ENCODE data around the gene PSTPIP1.
"Not testable (repeated sequence)": the region's sequence is repeated elsewhere in the genome, so short reads cannot be mapped to it uniquely, and the experiment has no call there.

The PSTPIP1 gene

DNA sequence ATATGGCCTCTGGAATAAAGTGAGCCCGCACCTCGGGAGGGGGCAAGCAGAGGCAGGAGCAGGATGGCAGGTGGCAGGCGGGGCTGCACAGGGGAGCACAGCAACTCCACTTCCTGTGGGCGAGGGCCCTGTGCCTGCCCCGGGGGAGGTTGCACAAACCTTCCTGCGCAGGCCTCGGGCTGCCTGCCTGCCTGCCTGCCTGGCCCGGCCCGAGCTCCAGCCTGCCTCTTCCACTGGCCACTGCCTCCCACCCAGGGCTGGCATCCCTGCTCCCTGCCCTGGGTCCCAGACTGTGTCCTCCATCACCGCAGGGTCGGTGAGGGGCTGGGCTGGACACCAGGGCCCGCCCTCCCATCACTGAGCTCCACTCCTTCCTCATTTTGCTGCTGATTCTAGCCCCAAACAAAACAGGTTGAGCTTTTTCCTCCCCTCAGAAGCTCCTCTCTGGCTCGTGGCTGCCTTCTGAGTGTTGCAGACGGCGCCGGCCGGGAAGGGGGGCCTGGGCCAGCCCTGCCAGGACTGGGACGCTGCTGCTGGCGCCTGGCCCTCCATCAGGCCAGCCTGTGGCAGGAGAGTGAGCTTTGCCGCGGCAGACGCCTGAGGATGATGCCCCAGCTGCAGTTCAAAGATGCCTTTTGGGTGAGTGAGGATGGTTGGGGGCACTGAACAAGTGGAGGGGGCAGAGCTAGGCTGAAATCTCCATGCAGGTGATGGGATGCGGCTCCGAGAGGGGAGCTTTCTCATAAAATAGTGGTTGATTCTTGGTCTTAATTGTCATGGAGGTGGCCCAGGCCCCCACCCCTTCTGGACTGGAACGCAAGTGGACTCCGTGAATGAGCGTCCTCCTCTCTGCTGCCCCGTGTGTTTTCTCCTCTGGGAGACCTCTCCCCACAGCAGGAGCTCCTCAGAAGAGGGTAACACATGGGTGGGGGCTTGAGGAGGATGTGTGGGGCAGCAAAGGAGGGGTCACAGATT lies at the start of gene PSTPIP1:
Gene PSTPIP1, plus strand, starts transcription at position 156 of the 975 bp plus-strand sequence. Its CDS starts 448 bp downstream, at position 604.
- DNase-seq: peak; percentile 64

DNA sequence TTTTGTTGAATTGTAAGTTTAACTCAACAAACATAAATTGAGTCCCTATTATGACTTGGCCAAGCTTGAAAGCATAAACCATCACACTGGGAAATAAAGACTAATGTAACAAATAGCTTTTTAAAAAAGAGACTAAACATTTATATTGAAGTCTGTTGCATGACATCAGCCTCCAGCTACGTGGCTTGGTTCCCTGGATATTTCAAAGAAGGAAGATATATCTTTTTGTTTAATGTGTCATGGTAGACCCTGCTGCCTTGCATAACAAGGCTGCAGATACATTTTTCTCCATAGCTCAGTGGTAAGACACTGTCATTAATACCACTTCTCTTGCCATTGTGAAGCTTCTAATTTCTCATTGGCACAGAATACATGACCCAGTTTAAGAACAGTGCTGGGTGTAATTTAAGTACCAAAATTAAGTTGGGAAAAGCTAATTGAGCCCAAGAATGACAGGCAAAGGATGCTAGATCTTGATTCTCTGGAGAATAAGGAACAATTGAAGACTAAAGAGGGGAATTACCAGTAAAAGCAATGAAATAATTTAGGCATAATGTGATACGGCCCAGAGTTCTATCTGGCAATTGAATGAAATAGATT lies 49.3 kb upstream of the PSTPIP1 start:
- DNase-seq: no peak

DNA sequence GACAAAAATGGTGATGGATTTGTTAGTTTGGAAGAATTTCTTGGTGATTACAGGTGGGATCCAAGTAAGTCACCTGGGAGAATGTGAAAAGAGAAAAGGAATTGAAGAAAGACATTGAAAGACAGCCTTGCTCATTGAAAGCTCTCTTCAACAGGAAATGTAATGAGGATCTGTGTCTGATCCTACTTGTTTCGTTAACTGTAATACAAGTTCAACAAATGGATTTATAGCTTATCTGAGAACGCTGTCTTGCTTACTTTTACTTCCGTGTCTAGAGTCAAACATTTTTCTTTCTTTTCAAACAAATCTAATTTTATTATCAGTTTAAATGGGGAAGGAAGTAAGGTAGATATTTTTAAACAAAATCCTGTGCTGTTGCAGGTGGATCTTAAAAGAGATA lies 47.5 kb upstream of the PSTPIP1 start:
- DNase-seq: no peak

DNA sequence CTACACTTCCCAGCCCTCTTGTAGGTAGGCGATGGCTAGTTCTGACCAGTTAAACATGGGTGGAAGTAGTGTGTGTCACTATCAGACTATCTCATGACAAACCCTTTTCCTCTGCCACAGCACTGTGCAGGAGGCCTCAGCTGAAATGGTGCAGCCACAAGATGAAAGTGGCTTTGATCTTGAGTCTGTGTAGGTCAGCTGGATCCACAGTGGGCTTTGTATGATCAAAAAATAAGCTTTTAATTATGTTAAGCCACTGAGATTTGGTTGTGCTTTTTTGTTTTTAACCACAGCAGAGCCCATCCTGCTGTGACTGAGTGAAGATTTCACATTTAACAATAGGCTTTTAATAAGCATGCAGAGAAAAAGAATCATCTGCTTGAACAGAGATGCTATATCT lies 43.7 kb upstream of the PSTPIP1 start:
- no peak for DNase-seq

DNA sequence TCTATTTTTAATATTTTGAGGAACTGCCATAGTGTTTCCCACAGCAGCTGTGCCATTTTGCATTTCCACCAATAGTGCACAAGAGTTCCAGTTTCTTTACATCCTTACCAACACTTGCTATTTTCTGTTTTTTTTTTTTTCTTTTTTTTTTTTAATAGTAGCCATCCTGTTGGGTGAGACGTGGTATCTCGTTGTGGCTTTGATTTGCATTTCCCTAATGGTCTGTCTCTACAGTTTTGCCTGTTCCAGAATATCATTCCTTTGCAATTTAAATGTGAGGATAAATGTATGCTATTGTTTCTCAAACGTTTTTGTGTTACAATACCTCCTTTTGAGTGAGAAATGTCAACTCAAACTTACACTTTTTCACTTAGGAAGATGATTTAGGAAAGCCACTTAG lies 41.0 kb upstream of the PSTPIP1 start:
- no peak for DNase-seq

DNA sequence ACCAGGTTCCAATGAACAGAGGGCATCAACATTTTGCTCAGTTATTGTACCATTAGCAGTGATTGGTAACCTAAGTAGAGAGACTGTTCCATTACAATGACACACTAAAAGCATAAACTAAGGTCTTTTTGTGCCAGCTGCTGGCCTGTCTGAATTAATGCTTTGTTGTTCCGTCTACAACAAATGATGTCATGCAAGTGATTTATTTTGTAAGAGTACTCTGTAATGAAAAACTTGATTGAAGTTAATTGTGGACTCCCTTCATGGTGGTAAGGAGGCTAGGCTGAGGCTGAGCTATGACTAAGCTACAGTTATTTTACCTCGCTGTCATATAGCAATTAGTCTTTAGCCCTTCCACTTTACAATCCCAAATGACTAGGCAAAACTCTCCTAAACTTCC lies 40.2 kb upstream of the PSTPIP1 start:
- DNase-seq: no peak

DNA sequence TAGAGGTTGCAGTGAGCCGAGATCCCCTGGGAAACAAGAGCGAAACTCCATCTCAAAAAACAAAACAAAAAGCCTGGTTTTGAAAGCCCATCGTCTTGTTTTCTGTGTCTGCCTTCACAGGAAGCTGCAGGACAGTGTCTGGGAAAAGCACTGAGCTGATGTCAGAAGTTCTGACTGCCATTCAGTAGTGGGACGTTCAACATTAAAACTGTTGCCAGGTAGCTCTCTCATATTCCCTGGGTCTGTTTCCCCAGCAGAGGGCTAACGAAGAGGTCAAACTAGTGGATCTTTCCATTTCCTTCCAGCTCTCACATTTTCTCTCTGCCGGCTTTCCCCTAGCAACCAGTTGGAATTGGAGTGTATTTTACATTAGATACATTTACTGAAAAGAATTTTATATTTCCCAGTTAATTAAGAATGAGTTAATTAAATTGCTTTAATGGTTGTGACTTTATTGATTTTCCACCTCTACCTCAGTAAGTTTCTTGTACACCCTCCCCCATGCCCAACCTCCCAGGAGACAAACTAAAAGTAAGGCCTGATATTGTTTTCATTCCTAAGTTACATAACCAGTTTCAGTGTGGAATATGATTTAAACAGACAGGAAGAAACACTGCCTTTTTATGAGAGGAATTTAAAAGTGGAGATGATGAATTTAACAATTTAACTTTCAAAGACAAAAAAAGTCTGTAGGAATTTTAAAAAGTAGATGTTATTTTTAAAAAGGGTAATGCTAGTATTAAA lies 33.5 kb upstream of the PSTPIP1 start:
- DNase-seq: no peak

DNA sequence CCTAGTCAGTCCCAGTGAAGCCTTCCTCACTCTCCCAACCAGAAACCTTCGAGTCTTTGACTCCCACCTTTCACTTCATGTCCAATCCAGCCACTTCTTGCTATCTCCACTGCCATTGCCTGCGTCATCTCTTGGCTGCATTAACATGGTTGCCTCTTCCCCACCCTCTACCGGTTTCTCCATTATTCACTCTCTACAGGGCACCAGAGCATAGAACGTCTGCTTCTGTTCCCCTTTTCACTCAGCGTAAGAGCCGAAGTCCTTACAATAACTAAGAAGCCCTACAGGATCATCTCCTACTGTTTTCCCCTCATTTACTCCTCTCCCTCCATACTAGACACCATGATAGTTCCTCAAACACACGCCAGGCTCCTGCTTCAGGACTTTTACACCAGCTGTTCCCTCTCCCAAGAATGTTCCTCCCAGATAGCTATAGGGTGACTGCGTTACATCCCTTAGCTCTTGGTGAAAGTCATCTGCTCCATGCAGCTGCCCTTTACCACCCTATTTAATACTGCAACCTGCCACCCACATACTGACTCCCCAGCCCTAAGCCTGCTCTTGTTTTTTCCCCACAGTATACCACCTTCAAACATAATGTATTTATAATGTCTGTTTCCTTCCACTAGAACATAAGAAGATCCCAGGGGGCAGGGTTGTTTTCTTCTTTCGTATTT lies 32.5 kb upstream of the PSTPIP1 start:
- DNase-seq: no peak

DNA sequence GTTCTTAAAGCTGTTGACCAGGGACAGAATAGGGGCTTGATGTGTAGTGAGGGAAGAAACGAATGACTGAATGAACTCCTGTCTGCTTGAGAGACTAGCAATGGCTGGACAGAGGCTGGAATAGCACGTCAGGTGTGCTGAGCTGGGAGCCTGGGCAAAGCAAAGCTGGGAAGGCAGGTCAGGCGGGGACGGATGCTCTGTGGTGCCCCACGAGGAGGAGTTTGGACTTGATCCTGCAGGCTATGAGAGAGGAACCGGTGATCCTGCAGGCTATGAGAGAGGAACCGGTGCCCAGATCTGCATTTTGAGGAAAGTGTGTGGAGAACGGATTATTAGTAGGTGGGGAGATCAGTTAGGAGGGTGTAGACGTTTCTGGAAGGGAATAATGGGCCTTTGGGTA lies 31.3 kb upstream of the PSTPIP1 start:
- no peak for DNase-seq

DNA sequence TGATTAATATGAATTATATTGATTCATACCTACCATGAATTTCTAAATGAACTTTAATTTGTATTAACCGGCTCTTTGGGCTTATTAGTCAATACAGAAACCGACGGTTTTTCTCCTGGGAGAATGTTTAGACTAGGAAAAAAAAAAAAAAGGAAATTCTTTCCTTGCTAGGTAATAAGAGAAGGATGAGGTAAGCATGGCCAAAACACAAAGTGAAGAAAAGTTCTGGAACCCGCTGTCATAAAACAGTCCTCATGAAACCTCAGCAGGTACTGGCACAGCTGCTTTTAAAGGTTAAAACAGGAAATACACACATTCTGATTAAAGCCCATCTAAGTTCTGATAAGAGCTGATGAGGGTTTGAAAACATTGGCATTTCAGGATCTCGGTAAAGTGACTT lies 30.8 kb upstream of the PSTPIP1 start:
- no peak for DNase-seq

DNA sequence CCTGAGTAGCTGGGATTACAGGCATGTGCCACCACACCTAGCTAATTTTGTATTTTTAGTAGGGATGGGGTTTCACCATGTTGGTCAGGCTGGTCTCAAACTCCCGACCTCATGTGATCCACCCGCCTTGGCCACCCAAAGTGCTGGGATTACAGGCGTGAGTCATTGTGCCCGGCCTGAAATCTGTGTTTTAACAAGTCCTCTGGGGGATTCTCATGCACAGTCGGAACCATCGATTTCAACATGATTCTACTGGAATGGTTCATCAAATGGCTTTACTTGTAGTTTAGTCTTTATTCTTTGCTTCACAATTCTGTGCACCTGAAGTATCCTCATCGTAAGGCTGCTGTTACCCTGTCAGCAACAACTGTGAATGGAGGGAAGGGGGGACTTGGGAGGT lies 28.9 kb upstream of the PSTPIP1 start:
- not testable (repeated sequence) for DNase-seq

DNA sequence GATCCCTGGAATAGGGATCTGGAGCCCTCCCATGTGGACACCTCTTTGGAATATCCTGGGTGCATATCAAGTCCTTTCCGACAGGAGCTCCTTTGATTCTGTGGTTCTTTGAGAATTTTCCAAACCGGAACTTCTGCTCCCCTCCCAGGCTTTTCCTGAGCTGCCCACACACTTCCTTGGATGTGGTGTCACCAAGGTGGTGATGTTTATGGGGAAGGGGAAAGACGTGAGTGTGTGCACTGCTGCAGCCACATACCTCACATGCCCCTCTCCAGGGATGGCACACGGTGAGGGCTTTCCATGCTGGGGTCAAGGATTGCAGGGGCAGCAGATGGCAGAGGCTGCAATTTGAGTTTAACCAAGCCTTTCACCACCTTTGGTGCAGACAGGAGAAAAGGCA lies 27.9 kb upstream of the PSTPIP1 start:
- DNase-seq: no peak

DNA sequence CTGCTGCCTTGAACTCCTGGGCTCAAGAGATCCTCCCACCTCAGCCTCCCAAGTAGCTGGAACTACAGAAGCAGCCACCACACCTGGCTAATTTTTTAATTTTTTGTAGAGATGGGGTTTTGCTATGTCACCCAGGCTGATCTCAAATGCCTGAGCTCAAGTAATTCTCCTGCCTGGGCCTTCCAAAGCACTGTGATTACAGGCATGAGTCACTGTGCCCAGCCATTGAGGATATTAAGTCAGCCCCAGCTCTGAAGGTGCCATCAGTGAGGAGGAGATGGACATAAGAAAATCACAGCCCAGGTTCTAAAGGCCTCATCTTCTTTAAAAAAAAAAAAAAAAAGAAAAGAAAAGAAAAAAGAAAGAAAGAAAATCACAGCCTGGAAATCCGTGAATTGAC lies 26.6 kb upstream of the PSTPIP1 start:
- no peak for DNase-seq

DNA sequence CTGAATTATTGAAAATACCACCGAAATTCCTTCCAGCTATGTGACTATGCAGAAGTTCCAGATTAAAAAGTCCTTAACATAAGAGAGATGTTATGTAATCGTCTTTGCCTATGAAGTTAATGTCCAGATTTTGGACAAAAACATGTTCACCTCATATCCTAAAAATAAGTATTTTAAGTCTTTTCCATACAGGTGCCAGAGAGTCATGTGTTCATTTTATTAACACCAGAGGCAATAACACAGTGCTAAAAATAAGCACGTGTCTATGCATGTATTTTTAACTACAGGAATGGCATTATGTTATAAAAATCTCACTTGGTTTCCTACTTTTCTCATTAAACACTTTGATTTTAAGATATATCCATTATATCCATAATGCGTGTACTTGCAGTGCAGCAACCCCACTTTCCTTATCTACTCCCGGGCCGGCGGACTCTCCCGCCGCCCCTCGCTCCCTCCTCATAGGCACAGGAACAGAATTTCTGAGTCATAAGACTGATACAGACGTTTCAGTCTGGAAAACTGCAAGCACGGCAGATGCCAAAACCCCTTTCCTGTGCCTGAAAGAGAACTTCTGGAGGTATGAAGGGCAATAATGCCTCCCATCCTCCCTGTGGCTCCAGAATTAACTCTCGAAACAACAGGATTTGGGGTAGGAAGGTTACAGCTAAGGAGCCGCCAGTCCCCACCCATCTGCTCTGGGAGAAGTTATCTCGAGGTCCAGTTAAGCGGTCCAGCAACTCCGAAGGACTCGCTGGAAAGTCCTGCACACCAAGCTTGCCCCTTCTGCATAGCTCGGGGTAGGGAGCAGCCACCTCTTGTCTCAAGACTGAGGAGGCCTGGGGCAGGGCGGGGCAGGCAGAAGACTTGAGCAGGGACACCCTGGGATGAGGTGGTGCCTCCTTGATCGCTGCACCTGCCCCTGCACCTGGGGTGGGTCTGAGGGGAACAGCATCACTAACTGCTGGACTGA lies 22.3 kb upstream of the PSTPIP1 start:
- DNase-seq: no peak

DNA sequence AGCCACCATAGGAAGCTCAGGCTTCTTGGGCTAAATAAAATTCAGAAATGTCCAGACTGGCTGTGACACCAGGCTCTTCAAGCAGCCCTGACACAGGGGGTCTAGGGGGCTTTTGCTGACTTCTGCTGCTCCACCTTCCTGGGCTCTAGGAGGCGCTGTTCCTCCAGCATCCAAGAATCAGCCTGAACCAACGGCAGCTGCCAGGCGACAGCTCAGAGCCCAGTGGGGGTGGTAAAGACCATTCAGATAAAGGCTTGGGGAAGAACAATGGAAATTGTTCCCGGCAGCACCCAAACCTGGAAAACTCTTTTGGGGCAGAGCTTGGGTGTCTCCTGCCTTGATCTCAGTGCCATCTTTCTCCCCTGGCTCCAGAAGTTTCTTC lies 21.6 kb upstream of the PSTPIP1 start:
- peak; percentile 60 for DNase-seq

DNA sequence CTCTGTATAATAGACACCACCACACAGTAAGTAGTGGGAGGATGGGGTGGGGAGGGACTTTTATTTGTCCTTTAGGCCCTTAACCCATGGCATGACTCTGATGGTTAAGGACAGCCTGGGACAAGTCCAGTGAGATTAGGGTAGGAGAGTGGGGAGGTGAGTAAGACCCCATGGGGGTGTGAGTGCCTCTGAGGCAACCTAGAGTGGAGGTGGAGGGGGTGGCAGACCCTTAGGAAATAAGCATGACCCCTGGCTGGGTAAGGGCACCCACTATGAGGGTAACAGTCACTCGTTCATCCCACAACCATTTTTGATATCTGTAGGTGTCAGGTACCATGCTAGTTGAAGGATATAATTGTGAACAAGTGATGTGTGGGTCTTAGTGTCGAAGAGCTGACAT lies 21.0 kb upstream of the PSTPIP1 start:
- DNase-seq: no peak

DNA sequence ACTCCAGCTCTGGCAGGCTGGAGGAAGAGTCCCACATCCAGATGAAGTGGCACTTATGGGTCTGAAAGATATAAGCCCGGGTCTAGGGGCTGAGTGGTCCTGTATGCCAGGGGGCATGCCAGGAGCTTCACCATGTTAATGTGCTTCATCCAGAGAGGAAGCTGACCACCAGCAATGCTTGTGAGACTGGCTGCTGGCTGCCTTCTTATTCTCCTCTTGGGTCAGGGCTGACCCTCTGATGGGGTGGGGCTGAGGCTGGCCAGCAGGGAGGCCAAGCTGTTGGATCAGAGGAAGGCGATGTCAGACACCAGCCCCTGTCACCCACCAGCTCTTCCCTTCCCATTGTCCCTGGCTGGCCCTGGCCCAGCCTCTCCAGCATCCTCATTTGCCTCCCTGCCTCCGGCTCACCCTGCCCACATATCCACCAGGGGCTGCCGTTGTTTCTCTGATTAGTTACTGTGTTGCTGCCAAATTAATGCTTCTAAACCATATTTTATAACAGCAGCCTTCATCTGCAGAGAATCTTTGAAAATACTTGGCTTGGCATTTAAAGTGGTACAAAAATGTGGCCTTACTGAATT lies 20.4 kb upstream of the PSTPIP1 start:
- DNase-seq: no peak

DNA sequence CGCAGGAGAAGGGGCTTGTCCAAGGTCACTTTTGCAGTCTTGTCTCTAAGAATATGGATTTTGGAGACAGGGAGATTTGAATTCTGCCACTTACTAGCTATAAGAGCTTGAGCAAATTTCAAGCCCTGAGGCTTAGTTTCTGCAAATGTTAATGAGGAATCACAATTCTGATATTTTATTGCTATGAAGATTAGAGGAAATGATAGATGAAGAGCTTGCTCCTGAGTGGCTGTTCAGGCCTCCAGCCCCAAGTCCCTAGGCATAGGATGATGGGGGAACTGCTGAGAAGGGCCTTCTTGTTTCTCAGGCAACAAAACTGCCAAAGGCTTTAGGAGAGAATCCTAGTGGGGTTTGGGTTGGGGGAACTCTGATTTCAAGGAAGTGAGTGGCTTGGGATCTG lies 18.8 kb upstream of the PSTPIP1 start:
- DNase-seq: no peak

DNA sequence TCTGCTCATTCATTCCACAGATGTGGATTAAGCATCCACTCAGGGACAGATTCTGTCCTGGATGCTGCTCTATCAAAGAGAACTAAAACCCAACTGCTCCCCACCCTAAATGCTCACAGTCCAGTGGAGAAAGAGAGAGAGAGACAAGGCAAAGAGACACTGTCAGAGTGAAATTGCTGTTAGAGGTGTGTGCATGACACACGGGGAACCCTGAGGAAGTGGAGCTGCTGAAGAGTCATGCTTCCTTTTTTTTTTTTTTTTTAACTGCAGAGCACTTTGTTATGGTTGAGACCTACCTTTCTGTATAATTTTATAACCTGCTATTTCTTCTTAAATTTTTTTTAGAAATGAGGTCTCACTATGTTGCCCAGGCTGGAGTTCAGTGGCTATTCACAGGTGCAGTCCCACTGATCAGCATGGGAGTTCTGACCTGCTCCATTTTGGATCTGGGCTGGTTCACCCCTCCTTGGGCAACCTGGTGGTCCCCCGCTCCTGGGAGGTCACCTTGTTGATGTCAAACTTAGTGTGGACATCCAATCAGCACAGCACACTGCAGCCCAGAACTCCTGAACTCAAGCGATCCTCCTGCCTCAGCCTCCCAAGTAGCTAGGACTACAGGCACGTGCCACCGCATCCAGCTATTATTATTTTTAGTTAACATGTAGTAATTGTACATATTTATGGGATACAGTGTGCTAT lies 18.2 kb upstream of the PSTPIP1 start:
- no peak for DNase-seq

DNA sequence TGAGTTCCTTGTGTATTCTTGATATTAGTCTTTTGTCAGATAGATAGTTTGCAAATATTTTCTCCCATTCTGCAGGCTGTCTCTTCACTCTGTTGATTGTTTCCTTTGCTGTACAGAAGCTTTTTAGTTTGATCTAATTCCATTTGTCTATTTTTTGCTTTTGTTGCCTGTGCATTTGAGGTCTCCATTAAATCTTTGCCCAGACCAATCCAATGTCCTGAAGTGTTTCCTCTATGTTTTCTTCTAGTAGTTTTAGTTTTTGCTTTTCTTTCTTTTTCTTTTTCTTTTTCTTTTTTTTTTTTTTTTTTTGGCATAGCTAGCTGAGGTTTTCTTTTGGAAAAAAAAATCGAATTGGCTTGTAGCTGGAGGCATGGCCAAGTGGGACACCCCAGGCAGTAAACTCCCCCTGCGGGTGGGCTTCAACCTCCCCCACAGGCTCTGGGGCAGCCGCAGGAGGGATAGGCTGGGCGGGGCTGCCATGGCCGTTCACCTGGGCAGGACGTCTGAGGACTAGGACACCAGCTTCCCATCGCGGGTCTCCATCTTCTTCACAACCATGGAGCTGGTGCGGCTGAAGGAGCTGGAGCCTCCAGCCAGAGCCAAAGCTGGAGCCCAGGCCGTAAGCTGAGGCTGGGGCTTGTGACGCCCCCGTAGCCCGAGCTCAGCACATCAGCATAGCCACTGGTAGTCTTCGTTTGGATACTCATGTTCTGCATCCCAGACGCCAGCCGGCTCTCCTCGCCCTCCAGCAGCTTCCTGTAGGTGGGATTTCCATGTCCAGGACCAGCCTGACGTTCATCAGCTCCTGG lies 16.2 kb upstream of the PSTPIP1 start:
- DNase-seq: no peak

Measured in stimulated activated CD4-positive, alpha-beta T cell treated with anti-CD3 and anti-CD28 coated beads, Interleukin-12 subunit alpha, Interleukin-12 subunit beta, amount 100 ng/mL, for 4 hours (primary cell).